Liver (tissue), 9 donors: ENCODE data around the gene RASAL1. TPM values are rescaled to one million over a fixed set of nuclear protein-coding genes. Genes with fewer than 3 reads are reported as not detected.
A peak's percentile ranks its signal among the peaks of the same experiment; 100 is the strongest.

Experiments
- DNase-seq: peaks from one replicate; pipeline ENCODE4 v3.0.0-alpha.2; 2017; ENCODE audit warnings: low spot score
- H3K27ac ChIP-seq, 2 donors: one replicate each; pipeline ENCODE4 v1.7.0; 2013; ENCODE audit warnings: inconsistent platforms in 2 of 2, low read length in 2 of 2, control low read depth in 1 of 2, low read depth in 1 of 2, mild to moderate bottlenecking in 1 of 2
- H3K27me3 ChIP-seq, 4 donors: one replicate each; pipeline versions ENCODE4 v1.6.1 to v1.7.0; 2013; ENCODE audit warnings: low read length in 3 of 4, inconsistent platforms in 1 of 4, mild to moderate bottlenecking in 1 of 4, moderate library complexity in 1 of 4; ENCODE audit not compliant: control insufficient read depth in 4 of 4, insufficient read depth in 4 of 4
- H3K36me3 ChIP-seq, 4 donors: one replicate each; pipeline versions ENCODE4 v1.6.1 to v1.7.0; 2013; ENCODE audit warnings: low read length in 3 of 4, mild to moderate bottlenecking in 3 of 4, low read depth in 1 of 4, moderate library complexity in 1 of 4; ENCODE audit not compliant: control insufficient read depth in 4 of 4, insufficient read depth in 3 of 4
- H3K4me1 ChIP-seq, 4 donors: one replicate each; pipeline versions ENCODE4 v1.6.1 to v1.7.0; 2013; ENCODE audit warnings: low read length in 3 of 4, mild to moderate bottlenecking in 3 of 4, moderate library complexity in 1 of 4; ENCODE audit not compliant: control insufficient read depth in 4 of 4, insufficient read depth in 4 of 4
- H3K4me3 ChIP-seq, 3 donors: one replicate each; pipeline versions ENCODE4 v1.6.1 to v1.7.0; 2013; ENCODE audit warnings: low read length in 3 of 3, control low read depth in 1 of 3, low read depth in 1 of 3, mild to moderate bottlenecking in 1 of 3
- H3K9ac ChIP-seq, 2 donors: one replicate each; pipeline ENCODE4 v1.7.0; 2013; ENCODE audit warnings: low read length in 2 of 2, mild to moderate bottlenecking in 2 of 2, moderate library complexity in 2 of 2, control low read depth in 1 of 2, low read depth in 1 of 2
- H3K9me3 ChIP-seq, 4 donors: one replicate each; pipeline versions ENCODE4 v1.6.1 to v1.7.0; 2013; ENCODE audit warnings: low read length in 3 of 4; ENCODE audit not compliant: control insufficient read depth in 4 of 4
- EGR1 ChIP-seq, 2 donors: IDR thresholded peaks; 2 replicates each; pipeline ENCODE4 v1.6.1; 2016 to 2018; ENCODE audit warnings: antibody characterized with exemption in 2 of 2, low read depth in 2 of 2
- FOXA1 ChIP-seq: IDR thresholded peaks from 2 replicates; pipeline ENCODE4 v1.6.1; 2016; ENCODE audit warnings: antibody characterized with exemption
- GABPA ChIP-seq, 2 donors: IDR thresholded peaks in 1 of 2; conservative IDR thresholded peaks in 1 of 2; 2 replicates each; pipeline ENCODE4 v1.6.1; 2016; ENCODE audit warnings: antibody characterized with exemption in 2 of 2, mild to moderate bottlenecking in 1 of 2, moderate library complexity in 1 of 2
- HNF4A ChIP-seq, 2 donors: conservative IDR thresholded peaks; 2 replicates each; pipeline ENCODE4 v1.6.1; 2016; ENCODE audit warnings: antibody characterized with exemption in 2 of 2, mild to moderate bottlenecking in 2 of 2
- HNF4G ChIP-seq: IDR thresholded peaks from 2 replicates; pipeline ENCODE4 v1.6.1; 2016; ENCODE audit warnings: antibody characterized with exemption
- JUND ChIP-seq, 2 donors: IDR thresholded peaks; 2 replicates each; pipeline ENCODE4 v1.6.1; 2016; ENCODE audit warnings: antibody characterized with exemption in 2 of 2
- NR2F2 ChIP-seq: IDR thresholded peaks from 2 replicates; pipeline ENCODE4 v1.6.1; 2016; ENCODE audit warnings: antibody characterized with exemption
- RAD21 ChIP-seq, 2 donors: IDR thresholded peaks; 2 replicates each; pipeline ENCODE4 v1.6.1; 2016; ENCODE audit warnings: antibody characterized with exemption in 2 of 2, mild to moderate bottlenecking in 2 of 2
- RXRA ChIP-seq, 2 donors: IDR thresholded peaks; 2 replicates each; pipeline ENCODE4 v1.6.1; 2017 to 2018; ENCODE audit warnings: antibody characterized with exemption in 2 of 2, mild to moderate bottlenecking in 1 of 2
- SP1 ChIP-seq: IDR thresholded peaks from 2 replicates; pipeline ENCODE4 v1.6.1; 2018; ENCODE audit warnings: antibody characterized with exemption, mild to moderate bottlenecking
- TAF1 ChIP-seq: conservative IDR thresholded peaks from 2 replicates; pipeline ENCODE4 v1.6.1; 2016; ENCODE audit warnings: antibody characterized with exemption, mild to moderate bottlenecking
- YY1 ChIP-seq: IDR thresholded peaks from 2 replicates; pipeline ENCODE4 v1.6.1; 2016; ENCODE audit warnings: antibody characterized with exemption, mild to moderate bottlenecking
- WGBS: extraction: QIAGEN DNeasy Blood & Tissue Kit; methylation state at CpG from one replicate; pipeline ENCODE4 v1.1.7; 2013; 5-methylcytosine and 5-hydroxymethylcytosine counted together
- polyA plus RNA-seq, 2 donors: library from polyadenylated mRNA; stranded (reverse) in 1 of 2; unstranded in 1 of 2; fragments of 200-250 nt in 1 of 2; fragments of >200 nt in 1 of 2; fragmentation: Nextera tagmentation in 1 of 2; extraction: Ambion mirVana in 1 of 2; gene quantifications; one replicate each; pipeline versions ENCODE4 v1.2.1 to v1.2.3, GENCODE V29; 2013 to 2015
- total RNA-seq, 2 donors: library from RNA; depleted of rRNA; stranded (reverse); fragments of >200 nt; gene quantifications; one replicate each; pipeline ENCODE4 v1.2.3, GENCODE V29; 2014
- TF ChIP-seq, protein P1 (sequence below): fragments of 150-350 bp; IDR thresholded peaks from 2 replicates; pipeline ENCODE4 v1.5.1; 2017; ENCODE audit warnings: improper control_type of control experiment, low read depth, low read length; ENCODE audit not compliant: missing input control
- donor health status: healthy.
- donor health status: healthy.
- donor health status: healthy.
- donor health status: healthy.
- donor health status: healthy.

The RASAL1 gene
- total and polyA plus RNA-seq, 4 donors, result 0.20 to 0.33 (median 0.26) TPM

DNA sequence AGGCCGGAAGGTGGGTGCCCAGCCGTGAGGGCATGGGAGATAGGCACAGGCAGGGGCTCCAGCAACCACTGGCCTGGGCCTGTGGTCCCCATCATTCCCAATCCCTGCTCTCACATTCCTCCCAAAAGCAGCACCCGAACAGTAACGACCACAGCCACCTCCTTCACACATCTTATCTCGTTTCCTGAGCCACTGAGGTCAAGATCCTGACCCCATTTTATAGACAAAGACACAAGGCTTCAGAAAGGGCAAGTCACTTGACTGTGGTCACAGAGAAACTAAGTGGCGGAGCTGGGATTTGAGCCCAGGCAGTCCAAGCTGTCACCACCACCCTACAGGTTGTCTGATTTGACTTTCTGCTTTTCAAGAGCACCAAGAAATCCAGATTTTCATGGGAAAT lies 40.2 kb downstream of the RASAL1 start:
- H3K9ac ChIP-seq, result no peak overlapping the region
- no peak for DNase-seq
- H3K27me3 ChIP-seq, result no peaks in the 10 kb centered on the region
- H3K36me3 ChIP-seq, result peaks cover 0 to 4% (median 2%) of the 10 kb centered on the region in 4 donors
- no peak for TF ChIP-seq RAD21 (IDR thresholded peaks at IDR 0.05)
- H3K4me3 ChIP-seq, result no peak overlapping the region
- WGBS, result 67% methylated on average over 6 of the region's 6 CpGs
- H3K4me1 ChIP-seq, result peaks cover 6 to 24% (median 18%) of the 10 kb centered on the region in 4 donors
- no peak overlapping the region for H3K27ac ChIP-seq
- H3K9me3 ChIP-seq, result no peaks in the 10 kb centered on the region

DNA sequence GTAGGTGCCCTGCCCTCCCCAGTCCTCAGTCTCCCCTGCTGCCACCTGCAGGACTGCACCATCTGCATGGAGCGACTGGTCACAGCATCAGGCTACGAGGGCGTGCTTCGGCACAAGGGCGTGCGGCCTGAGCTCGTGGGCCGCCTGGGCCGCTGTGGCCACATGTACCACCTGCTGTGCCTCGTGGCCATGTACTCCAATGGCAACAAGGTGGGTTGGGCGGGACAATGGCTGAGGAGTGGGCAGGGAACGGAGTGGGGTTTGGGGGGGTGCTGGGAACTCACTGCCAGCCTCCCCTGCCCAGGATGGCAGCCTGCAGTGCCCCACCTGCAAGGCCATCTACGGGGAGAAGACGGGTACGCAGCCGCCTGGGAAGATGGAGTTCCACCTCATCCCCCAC lies 40.8 kb downstream of the RASAL1 start:
- no peak for TF ChIP-seq GABPA (IDR thresholded peaks at IDR 0.05 in 1 of 2, conservative IDR thresholded peaks at IDR 0.05 in 1 of 2)
- no peak for TF ChIP-seq HNF4G
- TF ChIP-seq EGR1 (IDR thresholded peaks at IDR 0.05; ENCODE audit: low read depth in 2 of 2), result no peak
- TF ChIP-seq JUND (IDR thresholded peaks at IDR 0.05), result no peak
- no peak for TF ChIP-seq SP1
- TF ChIP-seq YY1, result no peak
- TF ChIP-seq RXRA (IDR thresholded peaks at IDR 0.05), result no peak
- TF ChIP-seq, protein P1, sequence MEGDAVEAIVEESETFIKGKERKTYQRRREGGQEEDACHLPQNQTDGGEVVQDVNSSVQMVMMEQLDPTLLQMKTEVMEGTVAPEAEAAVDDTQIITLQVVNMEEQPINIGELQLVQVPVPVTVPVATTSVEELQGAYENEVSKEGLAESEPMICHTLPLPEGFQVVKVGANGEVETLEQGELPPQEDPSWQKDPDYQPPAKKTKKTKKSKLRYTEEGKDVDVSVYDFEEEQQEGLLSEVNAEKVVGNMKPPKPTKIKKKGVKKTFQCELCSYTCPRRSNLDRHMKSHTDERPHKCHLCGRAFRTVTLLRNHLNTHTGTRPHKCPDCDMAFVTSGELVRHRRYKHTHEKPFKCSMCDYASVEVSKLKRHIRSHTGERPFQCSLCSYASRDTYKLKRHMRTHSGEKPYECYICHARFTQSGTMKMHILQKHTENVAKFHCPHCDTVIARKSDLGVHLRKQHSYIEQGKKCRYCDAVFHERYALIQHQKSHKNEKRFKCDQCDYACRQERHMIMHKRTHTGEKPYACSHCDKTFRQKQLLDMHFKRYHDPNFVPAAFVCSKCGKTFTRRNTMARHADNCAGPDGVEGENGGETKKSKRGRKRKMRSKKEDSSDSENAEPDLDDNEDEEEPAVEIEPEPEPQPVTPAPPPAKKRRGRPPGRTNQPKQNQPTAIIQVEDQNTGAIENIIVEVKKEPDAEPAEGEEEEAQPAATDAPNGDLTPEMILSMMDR, result no peak
- TF ChIP-seq FOXA1, result no peak
- TF ChIP-seq TAF1, result no peak
- no peak for TF ChIP-seq RAD21 (IDR thresholded peaks at IDR 0.05)
- H3K27me3 ChIP-seq, result no peaks in the 10 kb centered on the region
- no peak overlapping the region for H3K4me3 ChIP-seq
- H3K9ac ChIP-seq, result no peak overlapping the region
- peaks cover 0 to 4% (median 2%) of the 10 kb centered on the region in 4 donors for H3K36me3 ChIP-seq
- peaks cover 6 to 24% (median 18%) of the 10 kb centered on the region in 4 donors for H3K4me1 ChIP-seq
- no peaks in the 10 kb centered on the region for H3K9me3 ChIP-seq
- DNase-seq, result no peak
- 93% methylated on average over 16 of the region's 16 CpGs for WGBS
- H3K27ac ChIP-seq, result no peak overlapping the region

DNA sequence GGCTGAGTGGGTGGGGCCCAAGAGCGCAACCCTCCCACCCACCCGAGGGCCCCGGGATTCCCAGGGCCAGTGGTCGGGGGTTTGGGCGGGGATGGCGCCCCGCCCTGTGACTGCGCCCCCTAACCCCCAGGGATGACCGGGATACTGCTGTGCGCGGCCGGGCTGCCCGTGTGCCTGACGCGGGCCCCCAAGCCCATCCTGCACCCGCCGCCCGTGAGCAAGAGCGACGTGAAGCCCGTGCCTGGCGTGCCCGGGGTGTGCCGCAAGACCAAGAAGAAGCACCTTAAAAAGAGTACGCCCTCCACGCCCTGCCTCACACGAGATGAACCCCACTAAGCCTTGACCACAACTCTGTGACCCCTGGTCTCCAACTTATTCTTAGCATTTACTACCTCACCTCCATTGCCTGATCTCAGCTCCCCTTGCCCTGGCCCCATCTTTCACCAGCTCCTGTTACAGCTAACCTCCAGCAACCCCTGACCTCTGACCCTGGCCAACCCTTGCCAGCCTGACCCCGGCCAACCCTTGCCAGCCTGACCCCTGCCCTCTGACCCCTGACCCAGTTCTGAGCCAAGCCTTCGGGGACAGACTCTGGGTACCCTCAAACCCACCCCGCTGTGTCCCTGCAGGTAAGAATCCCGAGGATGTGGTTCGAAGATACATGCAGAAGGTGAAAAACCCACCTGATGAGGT lies 42.0 kb downstream of the RASAL1 start:
- Histone ChIP-seq H3K9me3 (no peaks in the 10 kb centered on the region), H3K27me3 (no peaks in the 10 kb centered on the region), H3K4me1 (peaks cover 3 to 24% (median 18%) of the 10 kb centered on the region in 4 donors), H3K4me3 (no peak overlapping the region), H3K36me3 (peaks cover 0 to 4% (median 2%) of the 10 kb centered on the region in 4 donors), H3K9ac (no peak overlapping the region), H3K27ac (no peak overlapping the region)
- TF ChIP-seq HNF4A (conservative IDR thresholded peaks at IDR 0.05) (peak in 1 of 2 donors; percentile 32), FOXA1 (no peak), NR2F2 (peak; percentile 93), RAD21 (IDR thresholded peaks at IDR 0.05) (no peak), RXRA (IDR thresholded peaks at IDR 0.05) (peak; percentile 77 to 95), SP1 (no peak)
- whole genome bisulfite sequencing, result 61% methylated on average over 32 of the region's 32 CpGs
- no peak for DNase-seq
